Activated gamma-delta T cell (primary cell): ENCODE results near the gene FOXP2.
"Not testable (repeated sequence)": the region's sequence is repeated elsewhere in the genome, so short reads cannot be mapped to it uniquely, and the experiment has no call there.

ENCODE experiments used
- DNase-seq: peaks from one replicate; lab custom pipeline; 2025; lab: John Stamatoyannopoulos, UW

FOXP2 gene

DNA sequence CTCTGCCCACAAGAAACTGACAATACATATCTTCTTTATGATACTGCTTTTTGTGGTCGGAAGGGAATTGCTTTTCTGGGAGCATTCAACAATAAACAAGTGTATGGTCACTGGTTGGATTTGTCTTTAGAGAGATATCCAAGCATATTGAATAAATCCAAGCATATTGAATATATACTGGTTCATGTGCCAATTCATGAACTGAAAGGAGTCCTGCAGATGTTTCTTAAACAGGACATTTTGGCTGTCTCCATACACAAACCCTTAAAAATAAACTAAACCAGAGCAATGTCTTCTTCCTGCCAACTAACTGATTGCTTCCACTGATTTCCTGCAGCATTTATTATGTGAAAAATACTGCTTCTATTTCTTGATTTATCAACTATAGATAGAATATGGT lies 173.9 kb downstream of the FOXP2 start:
- no peak for DNase-seq

DNA sequence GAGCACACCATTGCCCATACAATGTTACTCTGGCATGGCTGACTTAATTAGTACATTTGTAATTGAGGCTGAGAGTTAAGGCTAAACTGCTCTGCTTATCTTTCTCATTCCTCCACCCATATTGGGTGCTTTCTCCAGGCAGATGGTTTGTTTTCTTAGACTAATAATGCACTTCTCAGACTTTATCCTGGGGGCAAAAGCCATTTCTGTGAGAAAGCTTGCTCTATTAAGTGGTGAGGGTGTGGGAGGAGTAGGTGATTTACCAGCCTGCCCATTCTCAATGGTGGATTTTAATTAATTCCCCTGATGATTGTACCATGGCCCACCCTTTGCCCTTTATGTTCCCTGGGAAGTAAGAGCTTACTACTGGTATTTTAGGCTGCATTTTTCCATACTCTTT lies 174.8 kb downstream of the FOXP2 start:
- no peak for DNase-seq

DNA sequence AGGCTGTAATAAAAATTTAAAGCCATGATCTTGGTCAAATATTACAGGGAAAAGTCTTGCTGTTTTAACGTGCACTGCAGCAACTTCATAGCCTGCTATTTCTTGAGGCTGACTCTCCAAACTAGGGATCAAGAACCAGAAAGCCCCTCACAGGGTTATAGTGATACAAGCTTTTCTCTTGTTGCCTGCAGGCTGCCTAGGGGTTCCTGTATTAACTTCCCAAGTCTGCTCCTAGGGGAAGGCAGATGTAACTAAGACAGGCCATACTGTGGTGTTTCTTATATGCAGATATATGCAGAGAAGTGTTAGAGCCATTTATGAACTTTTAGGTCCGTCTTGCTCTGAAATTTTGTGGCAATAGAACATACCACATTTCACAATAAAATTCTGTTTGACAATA lies 175.7 kb downstream of the FOXP2 start:
- DNase-seq, result no peak

DNA sequence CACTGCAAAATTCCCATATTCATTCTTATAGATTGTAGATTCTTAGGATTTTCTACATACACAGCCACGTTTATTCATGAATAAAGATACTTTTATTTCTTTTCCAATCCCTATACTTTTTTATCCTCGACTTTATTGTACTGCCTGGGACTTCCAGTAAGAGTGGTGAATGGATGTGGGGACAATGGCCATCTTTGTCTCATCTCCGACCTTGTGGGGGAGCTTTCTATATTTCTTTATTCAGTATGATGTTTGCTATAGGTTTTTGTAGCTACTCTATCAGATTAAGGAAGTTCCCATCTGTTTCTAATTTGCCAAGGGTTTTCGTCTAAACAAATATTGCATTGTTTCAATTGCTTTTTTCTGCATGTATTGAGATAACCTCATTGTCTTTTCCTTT lies 184.3 kb downstream of the FOXP2 start:
- DNase-seq, result no peak

DNA sequence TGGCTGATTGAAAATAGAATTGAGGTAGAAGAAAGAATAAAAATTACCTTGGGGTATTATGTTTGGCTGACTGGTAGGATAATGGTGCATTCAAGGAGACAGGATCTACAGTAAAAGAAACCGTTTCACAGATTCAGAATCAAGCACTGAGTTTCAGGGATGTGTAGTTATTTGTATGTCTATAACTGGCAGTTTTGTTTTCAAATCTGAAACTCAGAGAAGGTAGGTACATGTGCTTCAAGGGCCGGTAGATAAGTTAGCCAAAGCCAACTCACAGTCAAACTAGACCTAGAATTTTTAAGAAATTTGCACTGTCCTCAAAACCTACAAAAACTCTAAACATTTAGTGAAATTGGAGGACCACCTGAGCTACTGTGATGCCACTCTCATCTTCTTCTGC lies 191.5 kb downstream of the FOXP2 start:
- DNase-seq, result no peak

DNA sequence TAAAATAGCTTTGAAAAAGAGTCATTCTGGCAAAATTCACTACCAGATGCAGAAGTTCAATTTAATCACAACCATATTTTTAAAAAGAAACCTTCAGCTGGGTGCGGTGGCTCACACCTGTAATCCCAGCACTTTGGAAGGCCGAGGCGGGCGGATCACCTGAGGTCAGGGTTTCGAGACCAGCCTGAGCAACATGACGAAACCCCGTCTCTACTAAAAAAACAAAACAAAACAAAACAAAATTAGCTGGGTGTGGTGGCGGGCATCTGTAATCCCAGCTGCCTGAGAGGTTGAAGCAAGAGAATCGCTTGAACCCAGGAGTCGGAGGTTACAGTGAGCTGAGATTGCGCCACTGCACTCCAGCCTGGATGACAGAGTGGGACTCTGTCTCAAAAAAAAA lies 194.2 kb downstream of the FOXP2 start:
- DNase-seq, result not testable (repeated sequence)

- no peak for DNase-seq
Observed at GRCh38 chr7:114620208-114620607, 205.6 kb downstream of the FOXP2 start.

- no peak for DNase-seq
Observed at GRCh38 chr7:114622221-114622620, 207.6 kb downstream of the FOXP2 start.

GRCh38 chr7:114623146-114623545 lies 208.5 kb downstream of the FOXP2 start:
- no peak for DNase-seq

- no peak for DNase-seq
Observed at GRCh38 chr7:114627231-114627630, 212.6 kb downstream of the FOXP2 start.

DNA sequence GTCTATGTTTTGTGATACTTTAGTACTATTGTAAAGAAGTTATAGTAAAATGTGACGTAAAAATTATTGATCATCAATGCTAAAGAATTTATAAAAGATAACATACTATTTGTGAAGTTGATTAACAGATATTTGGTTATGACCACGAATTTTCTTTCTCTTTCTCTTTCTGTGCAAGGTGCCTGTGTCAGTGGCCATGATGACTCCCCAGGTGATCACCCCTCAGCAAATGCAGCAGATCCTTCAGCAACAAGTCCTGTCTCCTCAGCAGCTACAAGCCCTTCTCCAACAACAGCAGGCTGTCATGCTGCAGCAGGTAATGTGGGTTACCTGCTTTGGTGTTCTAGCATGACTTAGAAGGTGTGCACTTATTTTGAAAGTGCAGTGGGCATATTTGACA lies 213.7 kb downstream of the FOXP2 start:
- no peak for DNase-seq

GRCh38 chr7:114629762-114630161 lies 215.1 kb downstream of the FOXP2 start:
- no peak for DNase-seq

DNA sequence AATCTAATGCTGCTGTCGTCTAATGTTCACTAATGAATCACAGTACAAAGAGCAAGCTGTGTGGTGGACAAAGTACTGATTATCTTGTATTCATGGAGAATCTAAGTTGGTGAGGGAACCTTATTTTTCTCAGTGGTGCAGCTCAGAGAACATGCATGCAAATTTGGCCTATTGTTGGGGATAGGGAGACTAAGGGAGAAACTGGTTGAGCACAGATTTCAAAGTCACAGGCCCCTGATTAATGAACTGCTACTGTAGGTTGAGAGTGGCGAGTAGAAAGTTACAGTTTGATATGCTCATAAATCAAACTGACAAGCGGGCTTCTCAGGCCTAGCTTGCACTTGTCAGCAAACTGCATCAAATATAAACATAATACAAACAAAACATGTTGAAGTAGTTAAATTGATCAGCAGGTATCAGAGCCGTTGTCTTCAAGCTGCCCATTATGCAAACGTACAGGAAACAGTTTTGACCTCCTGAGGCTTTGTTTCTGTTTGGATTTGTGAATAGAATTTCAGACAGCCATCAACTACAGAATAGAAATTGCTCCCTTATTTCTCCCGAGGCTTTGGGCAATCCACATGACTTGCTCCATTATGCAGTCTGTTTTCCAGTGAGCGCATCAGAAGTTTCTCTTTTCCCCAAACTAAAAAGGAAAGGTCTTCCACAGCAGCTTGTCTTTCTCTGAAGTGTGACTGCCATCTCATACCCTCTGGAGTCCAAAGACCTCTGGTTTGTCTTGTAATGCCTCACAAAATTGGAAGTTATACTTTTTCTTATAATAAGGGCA lies 215.8 kb downstream of the FOXP2 start:
- no peak for DNase-seq

DNA sequence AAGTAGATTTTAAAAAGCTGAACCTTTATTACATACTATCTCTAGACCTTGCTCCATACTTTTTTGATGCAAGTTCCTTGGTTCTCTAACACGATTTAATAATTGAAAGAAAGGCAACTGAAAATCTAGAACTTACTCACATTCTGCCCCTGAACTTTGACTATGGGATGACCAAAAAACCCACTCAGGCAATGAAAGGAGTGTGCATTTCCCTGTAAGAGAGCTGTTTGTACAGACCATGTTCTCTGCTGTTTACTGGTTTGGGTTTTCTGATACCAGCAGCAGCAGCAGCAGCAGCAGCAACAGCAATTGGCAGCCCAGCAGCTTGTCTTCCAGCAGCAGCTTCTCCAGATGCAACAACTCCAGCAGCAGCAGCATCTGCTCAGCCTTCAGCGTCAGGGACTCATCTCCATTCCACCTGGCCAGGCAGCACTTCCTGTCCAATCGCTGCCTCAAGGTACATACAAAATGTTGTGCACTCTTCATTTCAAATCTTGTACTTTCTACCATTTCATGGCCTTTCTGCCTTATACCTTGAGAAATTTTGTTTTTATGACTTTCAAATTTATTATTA lies 216.7 kb downstream of the FOXP2 start:
- DNase-seq, result no peak

GRCh38 chr7:114639451-114639850 lies 224.8 kb downstream of the FOXP2 start:
- DNase-seq, result no peak

GRCh38 chr7:114644455-114644854 lies 229.8 kb downstream of the FOXP2 start:
- DNase-seq, result no peak

DNA sequence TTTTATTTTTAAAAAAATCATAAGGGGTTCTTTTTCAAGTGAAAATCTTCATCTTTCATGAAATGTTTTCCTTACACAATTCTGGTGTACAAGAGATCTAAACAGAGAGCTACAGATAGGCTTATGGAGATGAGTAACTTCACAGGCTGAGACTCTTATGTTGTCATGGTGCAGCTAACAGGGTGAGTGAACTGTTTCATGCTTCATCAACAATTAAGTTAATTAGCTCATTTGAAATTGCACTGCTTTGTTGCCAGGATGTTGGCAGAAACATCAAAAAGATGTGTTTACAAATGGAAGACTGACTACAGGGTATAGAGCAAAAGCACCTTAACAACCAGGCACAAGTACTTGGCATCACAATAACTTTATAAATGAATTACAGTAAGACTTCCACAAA lies 230.8 kb downstream of the FOXP2 start:
- DNase-seq, result no peak

DNA sequence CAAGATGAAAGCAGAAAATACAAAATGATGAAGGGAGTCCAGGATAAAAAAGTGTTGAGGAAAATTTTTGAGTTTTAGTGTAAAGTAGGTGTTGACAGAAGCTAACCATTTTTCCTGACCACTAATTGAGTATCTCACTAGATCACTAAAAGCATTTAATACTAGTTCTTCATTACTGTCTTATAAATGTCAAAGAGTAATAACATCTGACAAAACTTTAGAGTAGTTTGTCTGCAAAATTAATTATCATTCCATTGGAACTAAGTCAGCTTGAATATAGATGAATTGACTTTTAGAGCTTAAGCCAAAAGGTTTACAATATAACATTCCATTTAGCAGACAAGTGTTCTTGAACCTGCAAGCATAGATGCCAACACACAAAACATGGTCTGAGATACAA lies 232.9 kb downstream of the FOXP2 start:
- DNase-seq, result no peak

DNA sequence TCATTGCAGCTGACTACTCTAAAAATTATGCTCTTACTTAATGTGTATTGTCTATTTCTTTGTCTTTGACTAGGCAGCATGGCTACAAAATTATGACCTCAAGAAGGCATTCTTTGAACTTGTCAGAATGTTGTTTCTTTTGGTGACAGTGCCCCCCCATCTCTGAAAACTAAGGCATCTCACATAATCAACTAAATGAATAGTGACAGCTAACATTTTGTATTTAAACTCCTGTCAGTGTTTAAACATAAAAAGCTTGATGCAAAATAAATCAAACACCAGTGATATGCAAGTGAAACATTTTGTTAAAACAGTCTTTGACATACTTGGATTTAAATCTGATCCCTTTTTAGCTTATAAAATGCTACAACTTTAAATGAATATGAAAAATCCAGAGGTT lies 233.5 kb downstream of the FOXP2 start:
- DNase-seq, result no peak

DNA sequence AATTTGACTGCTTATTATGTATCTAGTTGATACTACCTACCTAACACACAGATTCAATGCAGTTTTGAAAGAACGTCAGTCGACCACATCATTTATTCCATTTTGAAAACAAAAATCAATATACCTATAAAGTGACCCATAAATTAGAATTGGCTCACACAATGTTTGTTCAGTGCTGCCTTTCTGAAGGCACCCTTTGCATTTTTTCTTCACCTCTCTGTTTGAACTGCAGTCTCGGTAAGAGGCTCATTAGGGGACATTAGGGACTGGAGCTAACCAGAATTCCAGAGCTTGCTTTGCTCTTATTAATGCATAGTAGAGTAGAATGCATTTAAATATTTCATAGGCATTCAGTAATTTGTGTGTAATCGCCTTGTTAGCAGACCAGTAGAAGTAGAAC lies 234.1 kb downstream of the FOXP2 start:
- DNase-seq, result no peak

DNA sequence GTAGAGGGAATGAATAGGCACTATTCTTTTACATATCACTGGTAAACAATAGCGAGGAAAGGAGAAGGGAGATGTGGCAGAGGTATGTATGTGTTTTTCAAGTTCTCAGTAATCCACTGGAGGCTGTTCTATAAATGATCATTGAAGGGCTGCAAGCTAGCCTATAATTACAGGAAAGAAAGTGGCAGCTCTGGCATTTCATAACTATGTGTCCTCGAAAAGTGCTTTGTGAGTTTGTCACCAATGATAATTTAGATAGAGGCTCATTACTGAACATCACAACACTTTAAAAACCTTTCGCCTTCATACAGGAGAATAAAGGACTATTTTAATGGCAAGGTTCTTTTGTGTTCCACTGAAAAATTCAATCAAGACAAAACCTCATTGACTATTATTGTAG lies 235.1 kb downstream of the FOXP2 start:
- DNase-seq, result no peak

DNA sequence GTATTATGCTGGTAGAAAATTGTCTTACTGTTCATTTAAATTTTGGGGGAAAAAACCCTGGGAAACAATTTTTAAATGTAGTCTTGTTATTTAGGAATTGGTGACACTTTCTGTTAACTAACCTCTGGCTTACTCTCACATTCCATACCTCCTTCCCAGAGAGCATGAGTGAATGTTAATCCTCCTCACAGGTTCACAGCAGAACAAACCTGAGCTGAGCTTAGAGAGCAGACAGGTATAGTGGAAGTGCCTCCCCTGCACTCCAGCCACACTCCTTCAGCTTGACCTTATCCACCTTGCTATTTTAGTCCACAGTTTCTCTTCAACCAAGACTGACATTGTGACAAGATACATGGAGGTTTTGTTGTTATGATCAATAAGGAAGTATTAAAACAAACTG lies 235.9 kb downstream of the FOXP2 start:
- no peak for DNase-seq

DNA sequence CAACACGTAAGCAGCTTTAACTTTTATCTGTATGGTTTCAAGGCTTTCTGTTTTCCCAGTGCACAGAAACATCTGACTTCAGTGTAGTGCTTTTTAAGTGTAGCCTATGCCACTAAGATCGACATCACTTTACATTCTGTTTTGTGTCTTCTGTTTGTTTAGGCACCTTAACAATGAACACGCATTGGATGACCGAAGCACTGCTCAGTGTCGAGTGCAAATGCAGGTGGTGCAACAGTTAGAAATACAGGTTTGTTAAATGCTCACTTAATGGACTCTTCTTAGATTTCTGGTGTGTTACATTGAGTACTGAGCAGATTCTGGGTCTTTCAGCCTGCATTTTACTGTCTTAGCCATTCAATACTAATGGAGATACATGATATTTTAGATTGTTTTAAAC lies 237.4 kb downstream of the FOXP2 start:
- DNase-seq, result no peak
